Natural killer cell (primary cell): ENCODE measurements around the gene CLEC1A. TPM values are rescaled to one million over a fixed set of nuclear protein-coding genes. Genes with fewer than 3 reads are reported as not detected.

Source experiments
- ATAC-seq, 3 donors: fragments of 150-1000 bp in 2 of 3; fragments of 200-7000 bp in 1 of 3; cut with Tn5 transposase; 1 replicate in 1 of 3; 2 replicates in 2 of 3; pipeline ENCODE4 v1.10.0; 2021; ENCODE audit warnings: mild to moderate bottlenecking in 2 of 3, moderate library complexity in 2 of 3
- DNase-seq, 2 donors: peaks; one replicate each; pipeline versions ENCODE4 v3.0.0 to v3.0.0-alpha.2; 2013 to 2021; ENCODE audit warnings: mixed read lengths in 1 of 2
- H3K27ac ChIP-seq: one replicate; pipeline ENCODE4 v1.5.1; 2013; ENCODE audit warnings: mild to moderate bottlenecking, low read length
- H3K27me3 ChIP-seq: one replicate; pipeline ENCODE4 v1.6.1; 2013; ENCODE audit warnings: low read length; ENCODE audit not compliant: control insufficient read depth, insufficient read depth
- H3K36me3 ChIP-seq: one replicate; pipeline ENCODE4 v1.6.1; 2013; ENCODE audit warnings: low read length; ENCODE audit not compliant: control insufficient read depth, insufficient read depth
- H3K4me1 ChIP-seq: one replicate; pipeline ENCODE4 v1.6.1; 2013; ENCODE audit warnings: low read length; ENCODE audit not compliant: control insufficient read depth, insufficient read depth
- H3K4me3 ChIP-seq: one replicate; pipeline ENCODE4 v1.5.1; 2013; ENCODE audit warnings: low read length
- H3K9me3 ChIP-seq: one replicate; pipeline ENCODE4 v1.6.1; 2013; ENCODE audit warnings: low read length; ENCODE audit not compliant: control insufficient read depth, insufficient read depth
- H3K27ac Mint-ChIP-seq, 2 donors: one replicate each; pipeline ENCODE4 v1.8.0; 2022; ENCODE audit warnings: mild to moderate bottlenecking in 2 of 2, mixed read lengths in 2 of 2, moderate library complexity in 1 of 2
- H3K27me3 Mint-ChIP-seq, 2 donors: one replicate each; pipeline ENCODE4 v1.8.0; 2022; ENCODE audit warnings: low read depth in 2 of 2, mixed read lengths in 2 of 2
- H3K36me3 Mint-ChIP-seq: one replicate; pipeline ENCODE4 v1.8.0; 2022; ENCODE audit warnings: mixed read lengths
- H3K4me1 Mint-ChIP-seq, 2 donors: one replicate each; pipeline ENCODE4 v1.8.0; 2022; ENCODE audit warnings: mixed read lengths in 2 of 2
- H3K4me3 Mint-ChIP-seq: one replicate; pipeline ENCODE4 v1.8.0; 2022; ENCODE audit warnings: mild to moderate bottlenecking, moderate library complexity, mixed read lengths
- H3K9me3 Mint-ChIP-seq, 2 donors: one replicate each; pipeline ENCODE4 v1.8.0; 2022; ENCODE audit warnings: mixed read lengths in 2 of 2
- WGBS: methylation state at CpG from one replicate; pipeline ENCODE4 v1.1.7; 2013; ENCODE audit warnings: missing lambda C conversion rate; ENCODE audit not compliant: insufficient coverage; 5-methylcytosine and 5-hydroxymethylcytosine counted together
- intact Hi-C: fragments of 100-400 bp; cut with micrococcal nuclease; formaldehyde crosslinking; loops from one replicate; pipeline ENCODE4 v1.14.2; 2022
- total RNA-seq, 4 donors: library from RNA; stranded (reverse); fragments of 120-200 nt in 1 of 4; gene quantifications; one replicate each; pipeline versions ENCODE4 v1.2.3 to v1.2.4, GENCODE V29; 2013 to 2022
- TF ChIP-seq, protein P1 (sequence below): fragments of 200-600 bp; IDR thresholded peaks from one replicate; pipeline ENCODE4 v1.8.0; 2022; ENCODE audit warnings: antibody characterized with exemption

CLEC1A gene
- total RNA-seq, 3 donors from 2014 or later (not counting 1 experiment from before 2014, with no cell fraction given) = not detected

DNA sequence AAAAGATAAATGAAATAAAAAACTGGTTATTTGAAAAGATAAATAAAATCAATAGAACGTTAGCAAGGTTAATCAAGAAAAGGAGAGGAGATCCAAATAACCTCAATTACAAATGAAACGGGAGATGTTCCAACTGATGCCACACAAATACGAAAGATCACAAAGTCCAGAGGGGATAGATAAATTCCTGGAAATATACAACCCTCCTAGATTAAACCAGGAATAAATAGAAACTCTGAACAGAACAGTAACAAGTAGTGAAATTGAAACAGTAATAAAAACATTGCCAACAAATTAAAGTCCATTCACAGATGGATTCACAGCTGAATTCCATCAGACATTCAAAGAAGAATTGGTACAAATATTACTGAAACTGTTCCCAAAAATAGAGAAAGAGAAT, 12.4 kb downstream of the CLEC1A start:
- no peak overlapping the region for H3K4me3 Mint-ChIP-seq
- peaks cover 4 to 19% of the 10 kb centered on the region in 2 donors for H3K27me3 Mint-ChIP-seq
- DNase-seq (no peak), ATAC-seq (no peak)
- Histone ChIP-seq H3K4me1 (no peaks in the 10 kb centered on the region), H3K9me3 (peaks cover 14% of the 10 kb centered on the region), H3K36me3 (no peaks in the 10 kb centered on the region), H3K4me3 (no peak overlapping the region), H3K27ac (no peak overlapping the region), H3K27me3 (no peaks in the 10 kb centered on the region)
- TF ChIP-seq, protein P1, sequence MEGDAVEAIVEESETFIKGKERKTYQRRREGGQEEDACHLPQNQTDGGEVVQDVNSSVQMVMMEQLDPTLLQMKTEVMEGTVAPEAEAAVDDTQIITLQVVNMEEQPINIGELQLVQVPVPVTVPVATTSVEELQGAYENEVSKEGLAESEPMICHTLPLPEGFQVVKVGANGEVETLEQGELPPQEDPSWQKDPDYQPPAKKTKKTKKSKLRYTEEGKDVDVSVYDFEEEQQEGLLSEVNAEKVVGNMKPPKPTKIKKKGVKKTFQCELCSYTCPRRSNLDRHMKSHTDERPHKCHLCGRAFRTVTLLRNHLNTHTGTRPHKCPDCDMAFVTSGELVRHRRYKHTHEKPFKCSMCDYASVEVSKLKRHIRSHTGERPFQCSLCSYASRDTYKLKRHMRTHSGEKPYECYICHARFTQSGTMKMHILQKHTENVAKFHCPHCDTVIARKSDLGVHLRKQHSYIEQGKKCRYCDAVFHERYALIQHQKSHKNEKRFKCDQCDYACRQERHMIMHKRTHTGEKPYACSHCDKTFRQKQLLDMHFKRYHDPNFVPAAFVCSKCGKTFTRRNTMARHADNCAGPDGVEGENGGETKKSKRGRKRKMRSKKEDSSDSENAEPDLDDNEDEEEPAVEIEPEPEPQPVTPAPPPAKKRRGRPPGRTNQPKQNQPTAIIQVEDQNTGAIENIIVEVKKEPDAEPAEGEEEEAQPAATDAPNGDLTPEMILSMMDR = no peak
- peaks cover 7% of the 10 kb centered on the region in 2 donors for H3K4me1 Mint-ChIP-seq
- H3K36me3 Mint-ChIP-seq = peaks cover 11% of the 10 kb centered on the region
- H3K27ac Mint-ChIP-seq = no peak overlapping the region
- intact Hi-C loops = no loop called here
- peaks cover 3 to 8% of the 10 kb centered on the region in 2 donors for H3K9me3 Mint-ChIP-seq
- WGBS = 100% methylated on average over 1 of the region's 3 CpGs

DNA sequence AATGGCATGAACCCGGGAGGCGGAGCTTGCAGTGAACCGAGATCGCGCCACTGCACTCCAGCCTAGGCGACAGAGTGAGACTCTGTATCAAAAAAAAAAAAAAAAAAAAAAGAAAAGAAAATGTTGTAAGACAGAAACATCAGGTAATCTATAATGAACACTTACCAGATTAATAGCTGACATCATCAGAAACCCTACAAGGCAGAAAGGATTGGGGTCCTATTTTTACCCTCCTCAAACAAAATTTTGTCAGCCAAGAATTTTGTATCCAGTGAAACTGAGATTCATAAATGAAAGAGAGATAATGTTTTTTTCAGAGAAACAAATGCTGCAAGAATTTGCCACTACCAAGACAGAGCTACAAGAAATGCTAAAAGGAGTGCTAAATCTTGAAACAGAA, 14.1 kb downstream of the CLEC1A start:
- Mint-ChIP-seq H3K4me1 (peaks cover 7% of the 10 kb centered on the region in 2 donors), H3K27me3 (peaks cover 4 to 13% of the 10 kb centered on the region in 2 donors), H3K27ac (no peak overlapping the region), H3K9me3 (peaks cover 3 to 8% of the 10 kb centered on the region in 2 donors), H3K4me3 (no peak overlapping the region), H3K36me3 (peaks cover 11% of the 10 kb centered on the region)
- Histone ChIP-seq H3K36me3 (no peaks in the 10 kb centered on the region), H3K9me3 (peaks cover 14% of the 10 kb centered on the region), H3K27ac (no peak overlapping the region), H3K4me3 (no peak overlapping the region), H3K4me1 (no peaks in the 10 kb centered on the region), H3K27me3 (no peaks in the 10 kb centered on the region)
- DNase-seq (no peak), ATAC-seq (no peak)
- intact Hi-C loops = no loop called here
- TF ChIP-seq, protein P1 = no peak
- 100% methylated on average over 2 of the region's 6 CpGs for WGBS

DNA sequence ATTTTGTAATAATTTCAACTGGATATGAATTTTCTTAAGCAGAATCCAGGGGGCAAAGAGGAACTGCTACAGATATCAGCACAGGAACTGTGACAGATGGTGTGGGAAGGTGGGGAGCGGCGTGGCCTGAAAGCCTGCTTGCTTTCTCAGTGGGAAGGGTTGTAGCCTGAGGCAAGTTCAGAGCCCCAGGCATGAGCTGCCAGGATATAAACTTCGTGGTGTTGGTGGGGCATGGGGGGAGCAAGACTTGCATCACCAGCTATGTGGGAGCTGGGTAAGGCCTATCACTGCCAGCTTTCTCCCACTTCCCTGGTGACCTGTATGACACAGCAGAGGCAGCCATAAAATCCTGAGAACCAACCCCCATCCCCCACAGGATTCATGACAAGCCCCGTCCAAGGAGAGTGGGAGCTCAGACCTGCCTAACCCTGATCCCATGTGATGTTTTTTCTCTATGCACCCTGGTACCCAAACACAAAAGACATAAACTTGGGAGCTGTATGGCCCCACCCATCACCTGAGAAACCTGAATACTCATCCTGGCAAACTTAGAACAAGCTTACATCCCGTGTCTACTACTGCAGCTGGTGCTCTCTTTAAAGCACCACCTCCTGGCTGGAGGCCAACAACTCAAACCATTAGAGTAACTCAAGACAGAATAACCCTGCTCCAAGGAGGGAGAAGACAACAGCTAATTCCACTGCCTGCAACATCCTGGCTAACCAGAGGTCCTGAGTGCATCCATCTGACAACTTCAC, 16.5 kb downstream of the CLEC1A start:
- Histone ChIP-seq H3K4me1 (no peaks in the 10 kb centered on the region), H3K4me3 (no peak overlapping the region), H3K27me3 (no peaks in the 10 kb centered on the region), H3K36me3 (no peaks in the 10 kb centered on the region), H3K9me3 (peaks cover 14% of the 10 kb centered on the region), H3K27ac (no peak overlapping the region)
- H3K27me3 Mint-ChIP-seq = peaks cover 14 to 19% of the 10 kb centered on the region in 2 donors
- no peak overlapping the region for H3K4me3 Mint-ChIP-seq
- no peak for ATAC-seq
- peaks cover 3 to 8% of the 10 kb centered on the region in 2 donors for H3K9me3 Mint-ChIP-seq
- DNase-seq = no peak
- intact Hi-C loops = no loop called here
- H3K36me3 Mint-ChIP-seq = peaks cover 11% of the 10 kb centered on the region
- no peaks in the 10 kb centered on the region for H3K4me1 Mint-ChIP-seq
- TF ChIP-seq, protein P1 = no peak
- 48% methylated on average over 5 of the region's 5 CpGs for WGBS
- H3K27ac Mint-ChIP-seq = no peak overlapping the region

DNA sequence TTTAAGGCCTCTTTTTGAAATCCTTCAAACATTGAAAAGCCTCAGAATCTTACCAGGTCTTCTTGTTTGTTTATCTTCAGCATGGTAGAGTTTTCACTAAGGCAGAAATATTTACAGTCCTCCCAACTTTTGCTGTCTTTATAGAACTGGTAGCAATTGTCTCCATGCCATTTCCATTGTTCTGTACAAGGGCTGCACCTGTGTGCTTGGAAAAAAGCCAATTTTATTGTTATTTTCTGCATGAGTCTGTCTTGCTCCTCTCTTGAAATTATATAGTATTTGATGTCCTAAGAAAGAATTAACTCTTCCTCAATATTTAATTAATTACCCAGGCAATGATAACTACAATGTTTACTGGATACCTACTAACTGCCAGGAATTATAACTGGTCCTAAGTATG, 23.3 kb downstream of the CLEC1A start:
- Histone ChIP-seq H3K4me1 (no peaks in the 10 kb centered on the region), H3K27ac (no peak overlapping the region), H3K36me3 (no peaks in the 10 kb centered on the region), H3K27me3 (no peaks in the 10 kb centered on the region), H3K9me3 (no peaks in the 10 kb centered on the region), H3K4me3 (no peak overlapping the region)
- Mint-ChIP-seq H3K9me3 (no peaks in the 10 kb centered on the region), H3K4me1 (no peaks in the 10 kb centered on the region), H3K4me3 (no peak overlapping the region), H3K27ac (no peak overlapping the region), H3K27me3 (peaks cover 16 to 27% of the 10 kb centered on the region in 2 donors), H3K36me3 (no peaks in the 10 kb centered on the region)
- ATAC-seq = no peak
- intact Hi-C loops = no loop called here
- TF ChIP-seq, protein P1 = no peak
- DNase-seq = no peak
